CD4-positive, alpha-beta T cell (primary cell): Measurements from ENCODE around the gene ADAMTS12. TPM values are rescaled to one million over a fixed set of nuclear protein-coding genes. Genes with fewer than 3 reads are reported as not detected.

Experiments used
- ATAC-seq: fragments of 200-7000 bp; cut with Tn5 transposase; one replicate; pipeline ENCODE4 v1.10.0; 2022; ENCODE audit warnings: mild to moderate bottlenecking; ENCODE audit not compliant: poor library complexity
- CTCF ChIA-PET: fragments of 350-600 bp; sonication (Branson Sonifier 250); formaldehyde crosslinking; loops from one replicate; lab custom pipeline; 2021; ENCODE audit warnings: antibody characterized with exemption, inconsistent platforms; lab: Charles Lee
- POLR2A ChIA-PET: fragments of 350-600 bp; sonication (Branson Sonifier 250); formaldehyde crosslinking; loops from one replicate; lab custom pipeline; 2021; ENCODE audit warnings: antibody characterized with exemption, inconsistent platforms; lab: Charles Lee
- DNase-seq, 14 experiments: peaks; one replicate each; pipeline ENCODE4 v3.0.0-alpha.2; 2013 to 2020; ENCODE audit warnings: mixed read lengths in 2 of 14
- H3K27ac ChIP-seq, 2 donors: one replicate each; pipeline versions ENCODE4 v1.5.1 to v1.7.0; 2013; ENCODE audit warnings: low read length in 2 of 2, low read depth in 1 of 2, mild to moderate bottlenecking in 1 of 2
- H3K27me3 ChIP-seq, 2 experiments: 1 replicate in 1 of 2; 2 replicates in 1 of 2; pipeline versions ENCODE4 v1.6.1 to v1.7.0; 2013; ENCODE audit warnings: low read length in 2 of 2, control low read depth in 1 of 2, mild to moderate bottlenecking in 1 of 2, moderate library complexity in 1 of 2; ENCODE audit not compliant: insufficient read depth in 2 of 2, control insufficient read depth in 1 of 2
- H3K36me3 ChIP-seq: one replicate; pipeline ENCODE4 v1.6.1; 2013; ENCODE audit warnings: low read length, control low read depth; ENCODE audit not compliant: insufficient read depth
- H3K4me1 ChIP-seq: one replicate; pipeline ENCODE4 v1.6.1; 2013; ENCODE audit warnings: low read length, control low read depth; ENCODE audit not compliant: insufficient read depth
- H3K4me3 ChIP-seq: one replicate; pipeline ENCODE4 v1.5.1; 2013; ENCODE audit warnings: mild to moderate bottlenecking, low read length, moderate library complexity
- H3K9me3 ChIP-seq, 2 experiments: 1 replicate in 1 of 2; 2 replicates in 1 of 2; pipeline versions ENCODE4 v1.6.1 to v1.7.0; 2013; ENCODE audit warnings: low read length in 2 of 2, mild to moderate bottlenecking in 2 of 2, control low read depth in 1 of 2, moderate library complexity in 1 of 2; ENCODE audit not compliant: control insufficient read depth in 1 of 2, insufficient read depth in 1 of 2
- H3K27ac Mint-ChIP-seq: one replicate; pipeline ENCODE4 v1.8.0; 2020; ENCODE audit warnings: mixed read lengths
- H3K27me3 Mint-ChIP-seq: one replicate; pipeline ENCODE4 v1.8.0; 2021; ENCODE audit warnings: mixed read lengths
- H3K36me3 Mint-ChIP-seq: one replicate; pipeline ENCODE4 v1.8.0; 2021; ENCODE audit warnings: low read depth, mixed read lengths
- H3K4me1 Mint-ChIP-seq: one replicate; pipeline ENCODE4 v1.8.0; 2021; ENCODE audit warnings: low read depth, mixed read lengths
- H3K4me3 Mint-ChIP-seq: one replicate; pipeline ENCODE4 v1.8.0; 2020; ENCODE audit warnings: mild to moderate bottlenecking, mixed read lengths
- H3K9me3 Mint-ChIP-seq: one replicate; pipeline ENCODE4 v1.8.0; 2020; ENCODE audit warnings: mixed read lengths
- intact Hi-C, 2 experiments: fragments of 100-400 bp; cut with DNase I in 1 of 2; cut with micrococcal nuclease in 1 of 2; formaldehyde crosslinking; loops; one replicate each; pipeline versions ENCODE4 v1.15.1 to v1.9.0; 2023 to 2025; cut with DNase I, micrococcal nuclease
- total RNA-seq, 174 experiments: library from RNA in 2 of 174; stranded (reverse) in 2 of 174; gene quantifications; one replicate each; pipeline ENCODE4 v1.2.3 and lab custom pipeline; 2021 to 2026
- TF ChIP-seq, protein P1 (sequence below): fragments of 200-600 bp; IDR thresholded peaks from one replicate; pipeline ENCODE4 v1.8.0; 2022; ENCODE audit warnings: antibody characterized with exemption, mild to moderate bottlenecking

The ADAMTS12 gene
- total RNA-seq, 2 experiments from 2014 or later, result 0.06 TPM; not detected in 1

DNA sequence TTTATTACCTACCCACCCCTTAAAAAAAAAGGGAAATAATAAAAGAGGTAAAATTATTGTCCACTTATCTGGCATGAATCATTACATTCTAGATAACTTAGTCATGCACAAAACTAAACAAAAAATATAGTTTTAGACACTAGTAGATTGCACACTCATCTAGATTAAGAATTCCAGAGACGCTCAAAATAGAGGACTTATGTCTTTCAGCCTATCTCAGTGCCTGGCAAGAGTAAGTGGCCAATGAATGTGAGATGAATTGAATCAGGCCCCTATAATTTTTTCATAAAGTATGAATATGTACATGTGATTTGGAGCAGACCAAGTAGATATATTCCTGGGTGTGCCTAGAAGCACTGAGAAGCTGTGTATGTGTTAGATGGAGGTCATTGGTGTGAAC is 42.4 kb upstream of the ADAMTS12 start:
- no peaks in the 10 kb centered on the region for H3K36me3 ChIP-seq
- intact Hi-C loops, result loop anchor here (1.0 to 10.0 kb wide), 3 partner anchors 347 to 498 kb away; no protein-coding TSS in a partner anchor

DNA sequence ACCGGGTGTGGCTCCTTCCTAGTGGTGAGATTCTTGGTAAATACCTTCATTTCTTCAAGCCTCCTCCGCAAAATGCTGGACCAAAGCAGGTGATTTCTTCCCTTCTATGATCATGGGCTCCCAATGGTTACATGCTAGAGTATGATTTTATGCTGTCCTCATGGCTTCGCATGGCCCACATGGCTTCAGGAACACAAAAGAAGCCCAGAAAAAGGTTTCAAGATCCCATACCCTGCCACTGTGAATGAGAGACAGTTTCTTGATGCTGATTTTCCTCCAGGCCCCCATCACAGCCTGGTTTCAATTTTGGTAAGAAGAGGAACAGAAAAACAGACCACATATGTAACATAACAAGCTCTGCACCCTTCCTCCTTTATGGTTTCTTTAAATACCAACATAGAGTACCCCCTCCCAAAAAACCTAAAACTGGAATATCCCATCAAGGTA is 42.0 kb upstream of the ADAMTS12 start:
- H3K27ac Mint-ChIP-seq, result no peak overlapping the region
- H3K4me1 ChIP-seq, result peaks cover 7% of the 10 kb centered on the region
- no peaks in the 10 kb centered on the region for H3K9me3 Mint-ChIP-seq
- ChIA-PET POLR2A (no interaction called here), CTCF (no interaction called here)
- peaks cover 0 to 26% of the 10 kb centered on the region in 2 experiments for H3K9me3 ChIP-seq
- H3K27ac ChIP-seq, result no peak overlapping the region
- H3K4me3 ChIP-seq, result no peak overlapping the region
- peaks cover 48% of the 10 kb centered on the region for H3K27me3 Mint-ChIP-seq
- H3K36me3 ChIP-seq, result no peaks in the 10 kb centered on the region
- no peak overlapping the region for H3K4me3 Mint-ChIP-seq
- H3K4me1 Mint-ChIP-seq, result no peaks in the 10 kb centered on the region
- peaks cover 29 to 38% of the 10 kb centered on the region in 2 experiments for H3K27me3 ChIP-seq
- TF ChIP-seq, protein P1, sequence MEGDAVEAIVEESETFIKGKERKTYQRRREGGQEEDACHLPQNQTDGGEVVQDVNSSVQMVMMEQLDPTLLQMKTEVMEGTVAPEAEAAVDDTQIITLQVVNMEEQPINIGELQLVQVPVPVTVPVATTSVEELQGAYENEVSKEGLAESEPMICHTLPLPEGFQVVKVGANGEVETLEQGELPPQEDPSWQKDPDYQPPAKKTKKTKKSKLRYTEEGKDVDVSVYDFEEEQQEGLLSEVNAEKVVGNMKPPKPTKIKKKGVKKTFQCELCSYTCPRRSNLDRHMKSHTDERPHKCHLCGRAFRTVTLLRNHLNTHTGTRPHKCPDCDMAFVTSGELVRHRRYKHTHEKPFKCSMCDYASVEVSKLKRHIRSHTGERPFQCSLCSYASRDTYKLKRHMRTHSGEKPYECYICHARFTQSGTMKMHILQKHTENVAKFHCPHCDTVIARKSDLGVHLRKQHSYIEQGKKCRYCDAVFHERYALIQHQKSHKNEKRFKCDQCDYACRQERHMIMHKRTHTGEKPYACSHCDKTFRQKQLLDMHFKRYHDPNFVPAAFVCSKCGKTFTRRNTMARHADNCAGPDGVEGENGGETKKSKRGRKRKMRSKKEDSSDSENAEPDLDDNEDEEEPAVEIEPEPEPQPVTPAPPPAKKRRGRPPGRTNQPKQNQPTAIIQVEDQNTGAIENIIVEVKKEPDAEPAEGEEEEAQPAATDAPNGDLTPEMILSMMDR, result no peak
- intact Hi-C loops, result loop anchor here (1.0 to 10.0 kb wide), 4 partner anchors 346 to 499 kb away; no protein-coding TSS in a partner anchor
- H3K36me3 Mint-ChIP-seq, result no peaks in the 10 kb centered on the region
- DNase-seq (no peak), ATAC-seq (no peak)

More for the DNA sequence above, 42.4 kb upstream of the ADAMTS12 start:
- Histone ChIP-seq H3K27ac (no peak overlapping the region), H3K9me3 (peaks cover 0 to 26% of the 10 kb centered on the region in 2 experiments), H3K4me1 (peaks cover 7% of the 10 kb centered on the region), H3K4me3 (no peak overlapping the region), H3K27me3 (peaks cover 32 to 41% of the 10 kb centered on the region in 2 experiments)
- ATAC-seq, result no peak
- H3K4me3 Mint-ChIP-seq, result no peak overlapping the region
- no peak for DNase-seq
- H3K4me1 Mint-ChIP-seq, result no peaks in the 10 kb centered on the region
- TF ChIP-seq, protein P1, result no peak
- no peaks in the 10 kb centered on the region for H3K36me3 Mint-ChIP-seq
- ChIA-PET POLR2A (interaction anchor here (1.2 kb wide), 1 partner anchor 499 kb away, joined by 4 read pairs; no protein-coding TSS in a partner anchor), CTCF (interaction anchor here (2.6 kb wide), 1 partner anchor 499 kb away, joined by 13 read pairs; no protein-coding TSS in a partner anchor)
- no peaks in the 10 kb centered on the region for H3K9me3 Mint-ChIP-seq
- H3K27ac Mint-ChIP-seq, result no peak overlapping the region
- H3K27me3 Mint-ChIP-seq, result peaks cover 52% of the 10 kb centered on the region

DNA sequence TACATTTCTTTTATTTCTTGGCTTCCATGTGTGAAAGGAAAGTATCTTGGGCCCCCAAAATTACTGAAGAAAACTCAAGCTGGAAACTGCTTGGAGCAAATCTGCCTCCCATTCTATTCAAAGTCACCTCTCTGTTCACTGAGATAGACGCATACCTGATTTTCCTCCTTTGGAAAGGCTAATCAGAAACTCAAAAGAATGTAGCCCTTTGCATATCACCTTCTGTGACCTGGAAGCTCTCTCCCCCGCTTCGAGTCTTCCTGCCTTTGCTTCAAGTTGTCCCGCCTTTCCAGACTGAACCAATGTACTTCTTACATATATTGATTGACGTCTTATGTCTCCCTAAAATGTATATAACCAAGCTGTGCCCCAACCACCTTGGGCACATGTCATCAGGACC is 39.3 kb upstream of the ADAMTS12 start:
- Mint-ChIP-seq H3K4me3 (no peak overlapping the region), H3K36me3 (no peaks in the 10 kb centered on the region), H3K9me3 (no peaks in the 10 kb centered on the region), H3K4me1 (no peaks in the 10 kb centered on the region), H3K27me3 (peaks cover 33% of the 10 kb centered on the region), H3K27ac (no peak overlapping the region)
- TF ChIP-seq, protein P1, result no peak
- no peak for DNase-seq
- peaks cover 3% of the 10 kb centered on the region for H3K4me1 ChIP-seq
- no peaks in the 10 kb centered on the region for H3K9me3 ChIP-seq
- no peak overlapping the region for H3K27ac ChIP-seq
- peaks cover 10 to 12% of the 10 kb centered on the region in 2 experiments for H3K27me3 ChIP-seq
- H3K36me3 ChIP-seq, result no peaks in the 10 kb centered on the region
- intact Hi-C loops, result loop anchor here (5.0 to 10.0 kb wide), 2 partner anchors 344 to 346 kb away; no protein-coding TSS in a partner anchor
- ChIA-PET POLR2A (no interaction called here), CTCF (no interaction called here)
- ATAC-seq, result no peak
- no peak overlapping the region for H3K4me3 ChIP-seq
